Activated effector memory CD4-positive, alpha-beta T cell treated with Interleukin-2 at 50 U/mL for 16 hours (primary cell): Measurements from ENCODE around the gene CDH4.

Experiments
- DNase-seq: peaks from one replicate; pipeline ENCODE4 v3.0.0-alpha.2; 2020

Gene CDH4

DNA sequence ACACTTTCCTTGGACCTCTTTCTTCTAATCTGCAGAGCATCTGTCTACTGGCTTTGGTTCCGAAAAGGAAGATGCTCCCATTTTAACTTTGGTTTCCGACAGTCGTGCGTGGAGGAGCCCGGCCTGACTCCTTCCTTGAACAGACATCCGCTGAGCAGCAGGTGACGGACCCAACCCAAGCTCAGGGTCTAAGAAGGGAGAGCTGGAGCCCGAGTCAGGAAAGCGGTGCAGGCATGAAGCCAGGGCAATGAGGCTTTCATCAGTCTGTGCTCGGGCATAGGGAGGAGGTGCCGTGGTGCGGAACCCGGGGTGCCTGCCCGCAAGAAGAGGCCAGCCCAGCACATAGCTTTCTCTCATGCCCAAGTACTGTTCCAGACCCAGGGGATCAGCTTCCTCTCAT lies 109.4 kb downstream of the CDH4 start:
- DNase-seq = no peak

DNA sequence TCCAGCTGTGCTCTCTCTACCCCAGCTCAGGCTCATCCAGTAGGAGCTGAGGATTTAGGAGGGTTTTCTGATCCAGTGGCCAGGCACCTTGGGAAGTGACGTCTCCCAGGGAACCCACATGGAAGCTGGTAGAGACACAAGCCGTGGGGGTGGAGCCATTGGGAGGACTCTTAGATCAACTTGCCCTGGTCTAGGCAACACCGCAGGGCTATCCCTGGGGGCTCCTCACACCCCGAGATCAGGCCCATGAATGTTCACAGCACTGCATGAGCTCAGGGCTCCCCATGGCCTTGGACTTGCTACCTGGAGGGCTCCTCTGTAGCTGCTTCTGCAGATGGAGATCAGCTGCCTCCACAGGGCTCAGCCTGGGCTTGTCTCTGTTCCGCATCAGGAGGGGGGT lies 112.1 kb downstream of the CDH4 start:
- no peak for DNase-seq

DNA sequence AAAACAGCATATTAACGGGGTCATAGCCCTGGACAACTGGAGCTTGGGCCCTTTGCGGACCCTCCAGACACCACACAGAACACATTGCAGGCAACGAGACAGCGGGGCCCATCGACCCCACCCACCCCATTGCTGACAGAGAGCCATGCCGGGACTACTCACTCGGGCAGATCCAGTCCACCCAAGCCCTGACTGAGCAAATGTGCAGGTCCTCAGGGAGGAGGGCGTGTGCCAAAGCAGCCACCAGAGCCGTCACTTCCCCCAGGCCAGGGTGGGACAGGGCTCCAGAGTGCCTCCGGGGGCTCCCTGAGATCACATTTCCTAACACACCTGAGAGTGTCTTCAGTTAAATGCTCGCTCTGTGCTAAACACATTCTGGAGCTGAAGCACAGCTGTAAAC lies 114.9 kb downstream of the CDH4 start:
- no peak for DNase-seq

DNA sequence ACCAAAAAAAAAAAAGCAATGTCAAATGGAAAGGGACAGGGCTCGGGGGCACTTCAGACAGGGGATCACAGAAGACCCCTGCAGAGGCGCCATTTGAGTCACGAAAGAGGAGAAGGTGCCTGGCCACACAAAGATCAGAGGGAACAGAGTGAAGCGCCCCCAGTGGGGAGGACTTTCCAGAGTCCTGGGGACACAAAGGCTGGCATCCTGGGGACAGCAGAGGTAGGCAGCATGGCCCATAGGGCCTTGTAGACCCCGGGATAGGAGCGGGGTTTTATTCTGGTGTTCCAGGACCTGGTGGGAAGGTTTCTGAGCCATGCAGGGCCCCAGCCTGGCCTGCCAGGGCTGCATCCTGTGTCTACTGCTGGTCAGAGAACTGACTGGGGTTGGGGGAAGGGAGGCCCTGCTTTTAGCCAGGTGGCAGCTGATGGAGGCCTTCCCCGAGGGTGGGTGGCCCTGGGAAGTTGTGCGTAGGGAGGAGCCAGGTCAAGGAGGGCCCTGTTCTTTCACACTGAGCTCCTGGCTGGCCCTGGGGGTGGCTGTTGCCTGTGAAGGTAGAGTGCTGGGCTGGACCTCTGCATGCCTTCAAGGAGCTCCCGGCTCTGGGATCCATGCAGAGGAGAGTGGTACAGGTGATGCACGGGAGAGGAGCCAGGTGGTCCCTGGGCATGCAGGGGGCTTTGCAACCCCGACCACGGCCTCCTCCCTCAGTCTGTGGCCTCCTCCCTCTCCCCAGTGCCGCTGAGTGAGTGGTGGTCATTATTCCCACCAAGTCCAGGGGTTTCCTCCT lies 117.9 kb downstream of the CDH4 start:
- DNase-seq = no peak

DNA sequence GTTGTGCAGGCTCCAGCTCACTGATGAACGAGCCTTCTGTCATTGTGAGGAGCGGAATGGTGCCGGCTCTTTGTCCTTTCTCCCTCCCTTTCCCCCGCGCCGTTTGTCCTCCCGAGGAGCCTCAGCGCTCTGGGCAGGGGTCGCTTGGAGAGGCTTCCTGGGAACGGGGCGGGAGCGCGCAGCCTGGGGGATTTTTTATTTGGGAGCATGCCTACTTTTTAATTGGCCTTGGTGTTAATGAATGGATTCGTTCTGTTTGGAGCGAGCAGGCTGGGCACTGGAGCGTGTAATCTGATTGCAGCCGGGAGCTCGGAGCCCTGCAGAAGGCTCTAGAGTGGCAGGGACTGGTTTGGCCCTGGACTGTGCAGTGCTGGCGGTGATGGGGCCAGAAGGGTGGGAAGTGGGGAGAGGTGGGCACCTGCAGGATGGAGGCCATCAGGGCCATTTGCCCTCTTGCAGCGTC lies 118.8 kb downstream of the CDH4 start:
- DNase-seq = no peak

DNA sequence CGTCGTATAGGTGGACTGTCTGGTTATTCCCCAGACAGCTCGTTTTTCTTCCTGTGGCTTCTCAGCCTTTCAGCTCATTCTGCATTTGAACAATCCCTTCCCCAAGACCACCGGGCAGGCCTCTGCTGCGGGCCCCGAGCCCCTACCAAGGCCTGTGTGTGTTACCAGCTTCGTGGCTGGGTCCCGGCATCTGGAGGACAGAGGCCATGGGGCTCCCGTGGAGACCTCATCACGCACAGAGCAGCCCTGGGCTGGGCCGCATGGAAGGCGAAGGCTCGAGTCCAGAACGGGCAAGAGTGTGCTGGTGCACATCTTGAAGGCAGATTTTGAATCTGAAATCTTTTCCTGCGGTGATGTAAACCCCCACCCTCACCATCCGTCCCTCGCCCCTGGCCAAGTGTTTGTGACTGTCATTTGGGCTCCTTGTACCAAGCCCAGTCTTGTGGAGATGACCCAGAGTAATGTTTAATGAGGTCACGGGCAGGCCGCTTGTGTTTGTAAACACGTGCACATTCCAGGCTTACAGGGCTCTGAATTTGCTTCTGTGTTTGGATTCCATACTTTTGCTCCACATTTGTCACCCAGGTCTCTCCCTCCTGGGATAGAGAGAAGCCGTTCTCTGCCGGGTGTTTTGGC lies 119.6 kb downstream of the CDH4 start:
- DNase-seq = no peak

DNA sequence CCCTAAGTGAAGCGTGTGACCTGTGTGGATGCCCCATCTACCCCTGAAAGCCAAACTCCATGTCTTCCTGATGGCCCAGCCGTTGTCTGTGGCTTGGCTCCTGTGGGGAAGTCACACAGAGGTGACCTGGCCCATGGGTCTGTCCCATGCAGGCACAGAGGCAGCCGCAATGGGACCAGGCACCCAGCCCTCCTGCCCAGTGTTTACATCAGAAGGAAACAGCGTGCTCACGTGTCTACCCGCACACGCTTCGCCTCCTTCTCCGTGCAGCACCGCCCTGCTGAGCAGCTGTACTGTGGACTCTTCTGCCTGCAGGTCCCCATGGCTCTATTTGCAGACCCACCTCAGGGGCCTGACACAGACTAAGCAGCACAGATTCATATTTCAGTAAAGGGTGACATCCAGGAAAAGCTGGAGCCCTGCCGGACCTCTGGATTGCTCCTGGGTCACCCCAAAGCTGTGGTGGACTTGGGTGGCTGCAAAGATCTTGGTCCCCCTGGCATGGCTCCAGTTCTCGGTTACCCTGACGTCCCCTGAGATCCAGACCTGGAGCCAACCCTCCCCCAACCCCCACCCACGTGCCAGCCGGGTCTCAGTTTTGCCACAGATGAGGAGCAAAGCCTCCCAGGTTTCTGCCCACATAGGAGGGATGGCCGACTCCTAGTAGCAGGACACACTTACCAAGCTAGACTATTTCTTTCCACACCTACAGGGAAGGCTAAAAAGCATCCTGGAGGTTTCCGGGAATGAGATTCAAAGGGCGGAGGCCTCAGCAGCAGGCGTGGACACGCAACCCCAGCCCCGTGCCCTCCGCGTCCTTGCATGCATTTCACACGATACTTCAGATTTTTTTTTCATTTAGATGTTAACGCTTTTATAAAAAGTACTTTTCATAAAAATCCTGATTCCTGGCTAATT lies 120.3 kb downstream of the CDH4 start:
- DNase-seq = no peak

DNA sequence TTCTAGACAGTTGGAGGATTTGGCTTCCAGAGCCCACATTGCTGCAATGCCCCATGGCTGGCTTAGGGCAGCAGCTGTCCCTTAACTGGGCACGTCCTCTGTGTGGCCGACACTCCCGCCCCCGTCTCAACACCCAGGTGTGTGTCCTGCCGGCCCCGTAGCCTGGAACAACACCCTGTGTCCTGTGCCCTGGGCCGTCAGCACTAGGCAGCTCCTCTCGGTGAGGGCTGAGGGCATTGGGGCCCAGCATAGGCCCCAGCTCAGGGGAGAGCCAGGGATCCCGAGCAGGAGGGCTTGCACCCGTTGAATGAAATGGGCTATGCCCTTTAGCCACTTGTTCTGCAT lies 121.0 kb downstream of the CDH4 start:
- no peak for DNase-seq

DNA sequence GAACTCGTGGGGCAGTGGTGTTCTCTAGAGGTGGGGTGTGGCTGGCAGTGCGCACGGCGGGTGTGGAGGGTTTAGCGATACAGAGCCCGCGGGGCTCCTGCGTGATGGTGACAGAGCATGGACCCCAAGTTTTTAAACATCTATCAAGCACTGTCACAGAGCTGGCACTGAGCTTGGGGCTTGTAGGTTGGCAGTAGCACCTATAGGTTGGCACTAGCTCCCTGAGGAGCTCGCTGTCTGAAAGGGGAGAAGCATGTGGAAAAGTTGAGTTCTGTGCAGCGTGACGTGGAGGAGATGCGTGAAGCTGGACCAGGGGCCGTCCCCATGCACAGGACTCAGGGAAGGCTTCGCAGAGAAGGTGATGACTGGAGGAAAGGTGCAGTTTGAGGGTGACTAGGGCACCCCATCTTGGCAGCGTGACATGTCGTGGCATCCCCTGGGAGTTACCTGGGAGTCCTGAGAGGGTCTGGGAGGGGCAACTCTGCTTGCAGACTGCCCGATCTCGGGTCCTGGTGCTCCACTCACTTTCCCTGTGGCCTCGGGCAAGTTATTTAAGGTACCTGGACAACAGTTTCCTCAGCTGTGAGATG lies 122.0 kb downstream of the CDH4 start:
- DNase-seq = no peak

DNA sequence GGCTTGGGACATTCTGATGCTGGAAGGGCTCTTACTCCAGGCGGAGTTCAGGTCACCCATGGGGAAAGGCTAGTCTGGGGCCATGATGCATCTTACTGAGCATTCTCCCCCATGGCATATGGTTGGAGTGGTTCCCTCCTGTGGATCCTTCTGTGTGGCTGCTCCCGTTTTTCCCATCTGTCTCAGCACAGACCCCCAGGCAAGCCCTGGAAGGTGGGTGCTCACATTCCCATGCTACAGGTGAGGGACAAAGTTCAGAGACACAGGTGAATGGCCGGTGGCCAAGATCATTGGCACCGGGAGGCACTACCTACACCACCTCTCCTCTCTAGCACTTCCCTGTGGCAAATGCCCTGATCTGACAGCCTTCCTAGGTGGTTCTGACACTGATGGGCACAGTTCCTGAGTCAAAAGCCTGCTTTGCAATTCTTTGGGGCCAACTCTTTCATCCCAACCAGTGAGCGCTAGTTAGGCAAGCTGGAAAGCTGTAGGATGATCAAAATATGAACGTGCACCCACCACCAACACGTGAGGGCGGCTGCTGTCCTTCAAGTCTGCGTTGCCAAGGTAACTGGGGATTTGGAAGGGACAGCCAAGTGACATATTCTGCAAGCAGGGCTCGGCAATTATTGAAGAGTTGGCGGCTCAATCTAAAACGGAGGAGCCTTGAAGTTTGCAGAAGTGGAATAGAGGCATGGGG lies 124.6 kb downstream of the CDH4 start:
- DNase-seq = no peak

DNA sequence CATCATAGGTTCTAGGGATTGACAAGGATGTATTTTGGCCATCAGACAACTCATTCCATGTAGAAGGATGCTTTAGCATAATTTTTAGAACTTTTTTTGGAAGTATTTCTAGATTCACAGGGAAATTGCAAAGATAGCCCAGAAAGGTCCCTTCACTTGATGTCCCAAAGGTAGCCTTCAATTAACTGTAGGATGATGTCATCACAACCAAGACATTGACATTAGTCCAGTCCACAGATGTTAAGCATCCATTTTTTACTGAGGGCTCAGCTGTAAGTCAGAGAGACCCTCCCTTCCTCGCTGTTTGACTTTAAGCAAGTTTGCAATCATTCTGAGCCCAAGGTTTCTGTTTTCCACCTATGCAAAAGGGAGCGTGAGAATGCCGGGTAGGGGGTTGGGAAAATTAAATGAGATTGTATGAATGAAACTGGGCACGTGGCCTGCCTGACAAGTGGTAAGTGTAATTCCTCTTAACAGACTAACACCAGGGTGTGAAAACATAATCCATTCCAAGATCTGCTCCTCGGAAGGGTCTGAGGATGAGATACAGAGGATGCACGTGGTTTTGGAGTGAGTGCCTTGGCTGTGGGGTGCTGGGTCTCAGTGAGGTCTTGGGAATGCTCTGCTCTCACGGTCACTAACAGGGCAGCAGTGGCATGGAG lies 126.8 kb downstream of the CDH4 start:
- DNase-seq = no peak

DNA sequence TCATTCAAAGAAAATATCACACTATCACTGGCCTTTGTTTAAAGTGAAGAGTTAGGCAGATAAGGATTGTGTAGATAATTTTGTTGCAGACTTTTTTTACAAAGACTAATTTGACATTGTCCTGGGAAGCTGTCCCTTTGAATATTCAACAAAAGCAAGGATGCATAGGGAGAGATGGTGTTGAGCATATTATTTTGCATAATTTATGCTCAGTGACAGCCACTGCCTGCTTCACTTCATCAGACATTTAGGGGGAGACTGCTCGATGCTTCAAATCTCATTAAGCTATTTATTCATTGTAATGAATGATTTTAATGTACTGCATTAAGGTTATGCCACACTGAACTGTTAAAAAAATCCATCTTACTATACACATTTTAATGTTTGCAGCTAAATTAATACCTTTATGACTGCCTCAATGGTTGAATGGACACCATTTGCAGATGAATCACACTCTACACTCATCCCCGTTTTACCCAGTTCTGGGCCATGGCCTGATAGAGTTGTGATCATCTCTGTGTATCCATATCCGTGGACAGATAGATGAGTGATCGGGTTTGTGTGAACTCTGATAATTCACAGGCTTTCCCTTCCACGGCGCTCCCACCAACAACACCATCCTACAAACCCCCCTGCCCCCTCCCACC lies 128.0 kb downstream of the CDH4 start:
- no peak for DNase-seq

DNA sequence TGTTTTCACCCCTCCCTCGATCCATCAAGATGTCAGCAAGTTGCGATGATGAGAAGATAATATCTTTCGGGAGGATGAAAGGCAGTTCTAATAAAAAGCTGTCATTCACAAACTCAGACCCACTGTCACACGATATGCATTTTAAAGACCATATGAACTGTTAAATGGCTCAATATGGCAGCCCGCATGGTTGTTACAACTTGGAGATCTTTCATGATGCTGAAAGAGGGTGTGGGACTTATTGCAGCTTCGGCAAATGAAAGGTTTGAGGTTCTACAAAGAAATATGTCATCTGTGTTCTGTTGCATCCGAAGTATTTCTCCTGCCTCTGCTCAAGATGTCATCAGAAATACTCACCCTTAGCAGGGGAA lies 128.5 kb downstream of the CDH4 start:
- no peak for DNase-seq

DNA sequence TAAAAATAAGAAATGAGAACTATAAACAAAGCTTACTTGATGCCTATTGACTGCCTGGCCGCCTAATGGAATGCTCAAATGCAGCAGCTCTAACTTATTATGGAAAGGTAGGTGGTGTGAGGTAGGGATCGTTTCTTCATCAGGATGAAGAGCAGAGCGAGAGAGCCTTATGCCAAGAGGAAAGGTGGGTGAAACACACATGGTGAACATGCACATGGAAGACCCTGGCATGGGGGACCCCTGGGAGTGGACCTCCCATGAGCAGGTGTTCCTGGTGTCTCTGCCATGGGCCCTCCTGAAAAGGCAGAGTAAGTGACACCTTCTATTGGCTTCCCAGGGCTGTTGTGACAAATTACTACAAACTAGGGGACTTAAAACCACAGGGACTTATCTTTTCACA lies 130.1 kb downstream of the CDH4 start:
- DNase-seq = no peak

DNA sequence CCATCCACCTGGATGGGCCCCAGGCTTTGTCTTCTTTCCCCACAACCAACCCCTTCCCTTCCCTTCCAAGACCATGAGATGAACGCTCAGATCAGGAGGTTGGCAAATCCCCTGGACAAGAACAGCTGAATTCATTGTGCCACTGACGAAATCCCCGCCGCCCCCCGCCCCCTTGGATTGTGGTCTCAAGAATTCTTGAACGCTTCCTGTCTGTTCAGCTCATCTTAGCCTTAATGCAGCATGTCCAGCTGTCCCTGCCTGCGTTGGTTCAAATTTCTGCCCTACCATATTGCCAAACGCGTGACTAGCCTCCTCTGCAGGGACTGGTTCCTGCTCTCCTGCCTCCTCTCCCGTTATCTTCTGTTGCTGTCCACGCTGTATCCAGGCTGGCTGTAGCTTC lies 133.2 kb downstream of the CDH4 start:
- DNase-seq = no peak

DNA sequence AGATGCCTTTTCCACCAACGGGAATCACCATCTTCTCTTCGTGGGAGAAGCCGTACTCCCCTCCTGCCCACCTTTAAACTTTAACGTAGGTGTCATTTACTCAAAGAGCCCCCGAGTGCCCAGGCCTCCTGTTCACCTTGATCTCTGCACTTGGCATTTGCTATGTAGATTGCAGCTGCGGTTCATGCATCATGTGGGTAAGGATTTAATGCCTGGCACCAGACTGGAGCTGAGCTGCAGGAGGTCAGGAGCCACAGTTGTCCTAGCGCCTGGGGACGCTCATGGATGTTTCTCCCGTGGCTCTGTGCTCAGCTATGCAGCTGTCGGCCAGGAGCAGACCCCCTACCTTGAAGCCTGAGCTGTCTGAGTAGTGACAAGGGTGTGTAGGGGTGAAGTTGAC lies 133.7 kb downstream of the CDH4 start:
- DNase-seq = no peak

DNA sequence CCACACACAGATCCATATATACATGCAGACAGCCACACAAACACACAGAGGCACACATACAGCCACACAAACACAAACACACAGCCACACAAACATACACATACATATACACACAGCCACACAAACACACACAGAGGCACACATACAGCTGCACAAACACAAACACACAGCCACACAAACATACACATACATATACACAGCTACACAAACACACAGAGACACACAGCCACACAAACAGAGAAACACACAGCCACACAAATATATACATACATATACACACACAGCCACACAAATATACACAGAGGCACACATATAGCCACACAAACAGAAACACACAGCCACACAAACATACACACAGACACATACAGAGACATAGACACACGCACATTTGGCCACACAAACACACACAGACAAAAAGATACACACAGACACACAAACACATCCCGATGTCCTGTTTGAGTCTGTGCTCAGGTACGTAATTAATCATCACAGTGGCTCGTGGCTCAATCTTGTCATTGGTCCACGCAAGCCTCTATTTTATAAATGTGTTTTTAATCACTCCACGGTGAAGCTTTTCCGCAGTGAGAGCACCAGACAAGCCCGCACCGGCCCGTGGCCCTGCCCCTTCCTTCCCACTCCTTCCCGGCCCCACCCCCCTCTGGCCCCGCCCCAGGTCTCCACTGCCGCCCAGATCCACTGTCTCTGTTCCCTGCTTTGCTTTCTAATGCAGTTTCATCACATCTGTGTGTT lies 135.3 kb downstream of the CDH4 start:
- DNase-seq = no peak

DNA sequence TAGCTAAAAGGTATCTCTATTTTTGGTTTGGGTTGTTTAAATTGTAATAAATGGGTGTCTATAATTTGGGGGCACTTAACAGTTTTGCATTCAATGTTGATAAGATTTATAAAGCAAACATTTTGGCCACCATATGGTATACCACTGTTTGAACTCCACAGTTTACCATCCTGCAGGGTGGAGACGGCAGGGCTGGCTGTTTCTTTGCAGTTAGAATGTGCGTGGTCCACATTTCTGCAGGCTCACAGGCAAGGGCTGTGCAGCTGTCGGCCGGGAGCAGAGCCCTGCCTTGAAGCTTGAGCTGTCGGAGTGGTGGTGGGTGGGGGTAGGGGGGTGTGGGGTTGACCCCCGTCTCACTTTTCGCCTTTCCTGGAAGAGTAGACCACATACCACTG lies 135.9 kb downstream of the CDH4 start:
- DNase-seq = no peak

DNA sequence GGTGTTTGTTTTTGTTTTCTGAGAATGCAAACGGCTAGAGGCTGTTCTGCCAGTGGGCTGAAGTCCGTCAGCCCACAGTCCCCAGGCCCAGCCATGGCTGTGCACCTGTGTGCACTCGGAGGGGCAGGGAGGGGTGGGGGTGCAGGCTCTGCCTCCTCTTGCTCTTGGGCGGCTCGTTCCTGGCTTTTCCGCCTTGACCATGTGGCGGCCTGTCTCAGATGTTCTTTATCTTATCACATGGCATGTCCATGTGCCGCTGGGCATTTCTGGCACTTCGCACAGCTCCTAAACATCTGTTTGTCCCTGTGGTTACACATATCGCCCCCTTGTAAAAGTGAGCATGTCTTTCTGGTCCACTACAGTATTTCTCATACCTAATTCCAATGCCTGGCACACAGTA lies 137.0 kb downstream of the CDH4 start:
- DNase-seq = no peak

DNA sequence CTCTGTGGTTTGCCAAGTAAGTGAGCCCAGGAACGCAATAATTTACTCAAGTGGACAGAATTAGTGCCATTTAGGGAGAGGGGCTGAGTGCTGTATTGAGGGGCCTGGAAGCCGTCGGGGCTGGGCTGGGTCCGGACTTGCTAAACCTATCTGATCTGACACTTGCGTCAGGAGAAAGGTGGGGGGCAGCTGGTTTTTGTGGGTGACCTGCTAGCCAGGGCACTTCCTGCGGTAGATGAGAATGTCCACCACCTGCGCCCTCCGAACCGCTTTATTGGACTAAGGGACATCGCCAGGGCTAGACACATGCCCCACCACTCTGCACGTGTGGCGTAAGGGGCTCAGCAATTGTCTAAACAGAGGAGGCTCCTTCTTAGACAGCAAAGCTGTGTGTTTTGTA lies 139.1 kb downstream of the CDH4 start:
- DNase-seq = no peak
